ENCODE results near the gene GLI3. TPM values are rescaled to one million over a fixed set of nuclear protein-coding genes. Genes with fewer than 3 reads are reported as not detected.
A peak's percentile ranks its signal among the peaks of the same experiment; 100 is the strongest.

Gene GLI3
- total RNA-seq, 1 donor from 2014 or later, result 32.0 TPM

GRCh38 chr7:42110333-42110732 lies 126.7 kb downstream of the GLI3 start:
- TF ChIP-seq EZH2phosphoT487 (IDR thresholded peaks at IDR 0.05), result no peak
- no peak for TF ChIP-seq CTCF (IDR thresholded peaks at IDR 0.05)
- no peak for TF ChIP-seq EZH2 (IDR thresholded peaks at IDR 0.05)
- Mint-ChIP-seq H3K36me3 (peaks cover 34% of the 10 kb centered on the region), H3K4me1 (peaks cover 56% of the 10 kb centered on the region), H3K27me3 (ENCODE audit: insufficient read depth, low read depth) (peaks cover 5% of the 10 kb centered on the region), H3K27ac (no peak overlapping the region), H3K4me3 (no peak overlapping the region), H3K9me3 (no peaks in the 10 kb centered on the region)
- Histone ChIP-seq H3K79me2 (ENCODE audit: low read depth) (peaks cover 100% of the 10 kb centered on the region), H4K20me1 (ENCODE audit: low read depth) (peaks cover 98% of the 10 kb centered on the region), H3K36me3 (peaks cover under 1% of the 10 kb centered on the region), H3K4me1 (peaks cover 35% of the 10 kb centered on the region), H2AFZ (replicated peaks) (no peak overlapping the region), H3K9me3 (ENCODE audit: low read depth) (no peaks in the 10 kb centered on the region), H3F3A (ENCODE audit: low read depth) (peaks cover 19% of the 10 kb centered on the region), H3K4me3 (no peak overlapping the region), H3K4me2 (no peak overlapping the region), H3K27ac (no peak overlapping the region), H3K27me3 (no peaks in the 10 kb centered on the region), H3K9ac (no peak overlapping the region)
- no peak for DNase-seq (ENCODE audit: low spot score)

- Histone ChIP-seq H3K79me2 (ENCODE audit: low read depth) (peaks cover 100% of the 10 kb centered on the region), H3K27me3 (no peaks in the 10 kb centered on the region), H3K36me3 (peaks cover 7% of the 10 kb centered on the region), H3K4me2 (peak overlapping the region; percentile 32), H2AFZ (replicated peaks) (no peak overlapping the region), H3K9me3 (ENCODE audit: low read depth) (no peaks in the 10 kb centered on the region), H3K4me3 (no peak overlapping the region), H3K27ac (peak overlapping the region; percentile 25), H4K20me1 (ENCODE audit: low read depth) (peaks cover 100% of the 10 kb centered on the region), H3F3A (ENCODE audit: low read depth) (peaks cover 19% of the 10 kb centered on the region), H3K4me1 (peaks cover 35% of the 10 kb centered on the region), H3K9ac (no peak overlapping the region)
- no peak for DNase-seq (ENCODE audit: low spot score)
- Mint-ChIP-seq H3K4me3 (no peak overlapping the region), H3K9me3 (no peaks in the 10 kb centered on the region), H3K4me1 (peaks cover 58% of the 10 kb centered on the region), H3K27me3 (ENCODE audit: insufficient read depth, low read depth) (peaks cover 5% of the 10 kb centered on the region), H3K36me3 (peaks cover 36% of the 10 kb centered on the region), H3K27ac (peak overlapping the region; percentile 50)
- TF ChIP-seq EZH2phosphoT487 (IDR thresholded peaks at IDR 0.05) (no peak), CTCF (IDR thresholded peaks at IDR 0.05) (no peak), EZH2 (IDR thresholded peaks at IDR 0.05) (no peak)
Measured at GRCh38 chr7:42108803-42109528, 128.0 kb downstream of the GLI3 start.

GRCh38 chr7:42107484-42108240 lies 129.3 kb downstream of the GLI3 start:
- H3K79me2 ChIP-seq (ENCODE audit: low read depth), result peaks cover 99% of the 10 kb centered on the region
- H3K9me3 ChIP-seq (ENCODE audit: low read depth), result no peaks in the 10 kb centered on the region
- peaks cover 44% of the 10 kb centered on the region for H3K36me3 Mint-ChIP-seq
- H3K27me3 ChIP-seq, result no peaks in the 10 kb centered on the region
- H3K9me3 Mint-ChIP-seq, result no peaks in the 10 kb centered on the region
- H3K4me3 Mint-ChIP-seq, result peak overlapping the region; percentile 31
- peaks cover 4% of the 10 kb centered on the region for H3K27me3 Mint-ChIP-seq (ENCODE audit: insufficient read depth, low read depth)
- peak overlapping the region; percentile 87 for H3K27ac Mint-ChIP-seq
- TF ChIP-seq EZH2phosphoT487 (IDR thresholded peaks at IDR 0.05) (no peak), EZH2 (IDR thresholded peaks at IDR 0.05) (no peak), CTCF (IDR thresholded peaks at IDR 0.05) (no peak)
- H3K4me1 Mint-ChIP-seq, result peaks cover 58% of the 10 kb centered on the region
- H3K4me2 ChIP-seq, result peak overlapping the region; percentile 44
- peak; percentile 77 for DNase-seq (ENCODE audit: low spot score)
- peaks cover 7% of the 10 kb centered on the region for H3K36me3 ChIP-seq
- H4K20me1 ChIP-seq (ENCODE audit: low read depth), result peaks cover 100% of the 10 kb centered on the region
- H3K4me3 ChIP-seq, result no peak overlapping the region
- peaks cover 35% of the 10 kb centered on the region for H3K4me1 ChIP-seq
- no peak overlapping the region for H3K27ac ChIP-seq
- no peak overlapping the region for H2AFZ ChIP-seq (replicated peaks)
- H3K9ac ChIP-seq, result no peak overlapping the region
- H3F3A ChIP-seq (ENCODE audit: low read depth), result peaks cover 19% of the 10 kb centered on the region

Measured in neural progenitor cell (in vitro differentiated cells).